Activated CD8-positive, alpha-beta memory T cell treated with anti-CD3 and anti-CD28 coated beads for 24 hours (primary cell): ENCODE results near the gene AKAP6.

Source experiments
- DNase-seq: peaks from one replicate; pipeline ENCODE4 v3.0.0-alpha.2; 2020

Gene AKAP6, protein sequence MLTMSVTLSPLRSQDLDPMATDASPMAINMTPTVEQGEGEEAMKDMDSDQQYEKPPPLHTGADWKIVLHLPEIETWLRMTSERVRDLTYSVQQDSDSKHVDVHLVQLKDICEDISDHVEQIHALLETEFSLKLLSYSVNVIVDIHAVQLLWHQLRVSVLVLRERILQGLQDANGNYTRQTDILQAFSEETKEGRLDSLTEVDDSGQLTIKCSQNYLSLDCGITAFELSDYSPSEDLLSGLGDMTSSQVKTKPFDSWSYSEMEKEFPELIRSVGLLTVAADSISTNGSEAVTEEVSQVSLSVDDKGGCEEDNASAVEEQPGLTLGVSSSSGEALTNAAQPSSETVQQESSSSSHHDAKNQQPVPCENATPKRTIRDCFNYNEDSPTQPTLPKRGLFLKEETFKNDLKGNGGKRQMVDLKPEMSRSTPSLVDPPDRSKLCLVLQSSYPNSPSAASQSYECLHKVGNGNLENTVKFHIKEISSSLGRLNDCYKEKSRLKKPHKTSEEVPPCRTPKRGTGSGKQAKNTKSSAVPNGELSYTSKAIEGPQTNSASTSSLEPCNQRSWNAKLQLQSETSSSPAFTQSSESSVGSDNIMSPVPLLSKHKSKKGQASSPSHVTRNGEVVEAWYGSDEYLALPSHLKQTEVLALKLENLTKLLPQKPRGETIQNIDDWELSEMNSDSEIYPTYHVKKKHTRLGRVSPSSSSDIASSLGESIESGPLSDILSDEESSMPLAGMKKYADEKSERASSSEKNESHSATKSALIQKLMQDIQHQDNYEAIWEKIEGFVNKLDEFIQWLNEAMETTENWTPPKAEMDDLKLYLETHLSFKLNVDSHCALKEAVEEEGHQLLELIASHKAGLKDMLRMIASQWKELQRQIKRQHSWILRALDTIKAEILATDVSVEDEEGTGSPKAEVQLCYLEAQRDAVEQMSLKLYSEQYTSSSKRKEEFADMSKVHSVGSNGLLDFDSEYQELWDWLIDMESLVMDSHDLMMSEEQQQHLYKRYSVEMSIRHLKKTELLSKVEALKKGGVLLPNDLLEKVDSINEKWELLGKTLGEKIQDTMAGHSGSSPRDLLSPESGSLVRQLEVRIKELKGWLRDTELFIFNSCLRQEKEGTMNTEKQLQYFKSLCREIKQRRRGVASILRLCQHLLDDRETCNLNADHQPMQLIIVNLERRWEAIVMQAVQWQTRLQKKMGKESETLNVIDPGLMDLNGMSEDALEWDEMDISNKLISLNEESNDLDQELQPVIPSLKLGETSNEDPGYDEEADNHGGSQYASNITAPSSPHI (N-terminal part only)

GRCh38 chr14:32329146-32329545 is at the start of gene AKAP6:
Gene AKAP6, plus strand, starts transcription at chr14:32329298. Its CDS starts 104,196 bp downstream, at chr14:32433494.
- DNase-seq = no peak

- no peak for DNase-seq
Measured at GRCh38 chr14:32286602-32287001, 42.5 kb upstream of the AKAP6 start.

DNA sequence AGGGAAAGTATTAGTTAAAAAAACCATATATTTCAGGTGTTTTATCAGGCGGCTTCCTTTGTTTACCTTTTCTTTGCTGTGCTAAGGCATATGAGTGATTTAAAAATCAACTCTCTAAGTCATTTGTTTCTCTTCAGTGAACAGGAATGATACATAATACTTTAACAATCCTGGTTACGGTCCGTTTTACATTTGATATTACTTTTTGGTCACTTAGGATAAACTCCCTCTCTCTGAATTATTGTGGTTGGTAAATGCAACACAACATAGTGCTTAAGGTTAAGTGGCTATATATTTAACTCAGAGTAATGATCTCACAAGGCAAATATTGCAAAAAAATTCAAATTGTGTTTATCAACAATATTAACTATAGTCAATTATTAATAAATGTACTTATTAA is 32.7 kb upstream of the AKAP6 start:
- DNase-seq = no peak

DNA sequence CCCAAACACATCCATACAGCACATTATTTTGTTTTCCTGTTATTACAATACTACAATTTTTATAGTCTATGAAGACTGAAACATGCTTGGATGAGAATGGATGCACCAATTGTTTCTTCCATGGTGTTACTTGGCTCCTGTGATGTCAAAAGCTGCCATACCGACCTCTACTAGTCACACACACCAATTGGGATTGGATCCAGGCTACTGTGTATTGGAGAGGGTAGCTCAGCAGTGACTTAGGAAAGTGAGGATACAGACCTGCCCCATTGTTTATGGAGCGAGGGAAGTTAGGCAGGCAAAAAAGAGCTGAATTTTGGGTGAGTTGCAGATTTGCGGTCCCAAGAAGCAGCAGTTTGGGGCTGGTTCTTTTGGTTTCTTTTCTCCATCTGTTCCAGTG is 30.8 kb upstream of the AKAP6 start:
- no peak for DNase-seq

- DNase-seq = no peak
Measured at GRCh38 chr14:32300136-32300535, 29.0 kb upstream of the AKAP6 start.

DNA sequence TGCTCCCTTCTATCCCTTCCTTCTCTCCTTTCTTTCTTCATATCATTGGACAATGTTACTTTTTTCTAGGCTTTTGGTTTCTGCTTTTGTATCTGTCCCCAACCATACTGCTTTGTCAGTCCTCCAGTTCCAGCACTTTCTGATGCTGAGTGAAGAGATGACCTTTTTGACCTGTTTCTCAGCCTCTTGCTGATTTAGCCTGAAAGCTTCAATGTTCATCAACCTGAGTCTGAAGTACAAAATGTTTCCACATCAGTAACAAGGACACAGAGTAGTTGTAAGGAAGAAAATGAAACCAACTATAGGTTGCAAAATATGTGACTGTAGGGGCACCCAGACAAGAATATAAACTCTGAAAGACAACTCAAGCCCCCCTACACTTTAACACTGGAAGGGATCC is 25.2 kb upstream of the AKAP6 start:
- no peak for DNase-seq

DNA sequence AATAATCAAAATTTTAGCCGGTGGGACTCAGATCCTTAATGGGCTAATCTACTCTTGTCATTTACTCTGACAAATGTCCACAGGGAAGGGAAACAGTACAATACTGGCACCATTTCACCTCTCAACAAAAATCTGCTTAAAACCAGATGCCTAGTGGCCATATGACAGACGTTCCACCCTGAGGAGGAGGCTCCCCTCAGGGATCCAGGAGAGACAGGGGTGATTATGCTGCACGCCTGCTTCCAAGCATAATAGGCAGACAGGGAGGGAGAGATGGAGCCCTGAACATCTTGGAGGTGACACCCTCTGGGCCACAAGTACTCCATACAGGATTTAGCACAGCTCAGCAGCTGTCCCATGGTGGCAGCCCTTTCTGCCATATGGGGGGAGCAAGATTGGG is 24.8 kb upstream of the AKAP6 start:
- no peak for DNase-seq

DNA sequence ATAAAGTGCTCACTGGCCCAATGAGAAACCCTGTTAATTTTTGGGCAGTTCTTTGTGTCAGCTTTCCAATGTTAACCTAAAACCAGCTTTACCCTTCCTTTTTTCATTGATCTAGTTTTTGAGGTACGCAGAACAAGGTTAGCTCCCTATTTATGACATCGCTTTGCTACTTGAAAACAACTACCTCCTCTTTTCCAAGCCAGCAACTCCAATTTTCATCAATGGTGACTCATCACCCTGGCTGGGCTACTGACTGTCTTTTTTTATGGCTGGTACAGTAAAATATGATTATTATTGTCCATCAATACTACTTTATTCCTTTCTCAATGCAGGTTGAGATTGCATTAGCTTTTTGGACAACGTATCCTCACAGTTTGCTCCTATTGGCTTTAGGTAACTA is 22.5 kb upstream of the AKAP6 start:
- no peak for DNase-seq

- no peak for DNase-seq
Measured at GRCh38 chr14:32307881-32308582, 21.1 kb upstream of the AKAP6 start.

DNA sequence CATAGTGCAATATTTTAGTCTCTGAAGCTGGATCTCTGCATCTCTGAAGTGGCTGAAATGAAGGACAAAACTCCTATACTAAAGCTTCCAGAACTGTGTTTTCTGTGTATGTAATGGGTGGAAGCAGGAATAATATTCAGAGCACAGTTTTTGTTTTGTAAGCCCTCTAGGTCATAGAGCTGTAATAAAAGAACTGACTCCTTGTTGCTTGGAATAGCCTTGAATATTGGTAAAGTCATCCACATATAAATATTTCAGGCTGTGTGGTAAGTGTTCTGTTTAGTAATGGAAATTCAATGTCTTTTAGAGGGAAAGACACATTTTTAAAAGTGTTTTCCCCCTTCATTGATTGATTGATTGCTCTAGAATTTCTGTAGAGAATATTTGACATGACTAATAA is 18.2 kb upstream of the AKAP6 start:
- no peak for DNase-seq

DNA sequence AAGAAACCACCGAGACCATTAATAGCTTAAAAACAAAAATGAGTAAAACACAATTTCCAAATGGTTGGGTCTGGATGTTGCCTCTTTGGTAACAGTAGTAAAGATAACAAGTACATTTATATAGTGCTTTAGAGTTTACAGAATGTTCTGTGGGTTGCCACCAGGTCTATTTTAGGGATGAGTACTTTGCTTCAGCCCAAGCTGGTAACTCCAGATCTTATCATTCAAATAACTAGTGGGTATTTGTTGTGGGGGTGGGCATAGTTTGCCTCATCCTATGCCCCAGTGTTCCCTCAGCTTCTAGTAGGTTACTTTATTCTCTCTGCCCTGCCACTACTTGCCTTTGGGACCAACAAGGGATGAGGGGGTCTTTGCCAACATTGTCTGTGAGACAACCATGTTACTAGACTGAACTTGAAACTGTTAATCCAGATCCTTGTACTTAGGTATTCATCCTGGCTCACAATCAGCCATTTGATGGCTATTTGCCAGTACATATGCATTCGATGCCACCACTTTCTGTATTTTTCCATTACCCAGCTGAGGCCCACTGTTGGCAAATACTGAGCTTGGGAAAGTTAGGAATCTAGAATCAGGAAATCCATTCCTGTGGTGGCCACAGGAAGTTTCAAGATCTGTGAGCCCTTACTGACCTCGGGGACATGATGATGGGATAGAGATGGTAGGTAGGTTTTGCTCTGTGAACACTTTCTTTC is 17.6 kb upstream of the AKAP6 start:
- no peak for DNase-seq

DNA sequence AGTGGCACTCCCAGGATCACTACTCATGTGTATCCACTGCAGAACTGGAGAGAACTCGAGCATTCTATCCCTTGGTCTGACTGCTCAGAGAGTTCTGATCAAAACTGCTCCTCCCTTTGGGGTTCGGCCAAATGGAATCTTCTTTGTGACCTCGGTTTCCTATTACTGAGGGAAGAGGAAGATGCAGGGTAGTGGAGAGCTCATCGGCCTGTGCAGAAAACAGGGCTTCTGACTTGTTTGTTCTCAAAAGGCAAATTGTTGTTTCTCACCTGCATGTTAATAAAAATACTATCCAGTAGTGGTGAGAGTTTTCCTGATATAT is 17.1 kb upstream of the AKAP6 start:
- no peak for DNase-seq

GRCh38 chr14:32313844-32314376 is 15.2 kb upstream of the AKAP6 start:
- no peak for DNase-seq

DNA sequence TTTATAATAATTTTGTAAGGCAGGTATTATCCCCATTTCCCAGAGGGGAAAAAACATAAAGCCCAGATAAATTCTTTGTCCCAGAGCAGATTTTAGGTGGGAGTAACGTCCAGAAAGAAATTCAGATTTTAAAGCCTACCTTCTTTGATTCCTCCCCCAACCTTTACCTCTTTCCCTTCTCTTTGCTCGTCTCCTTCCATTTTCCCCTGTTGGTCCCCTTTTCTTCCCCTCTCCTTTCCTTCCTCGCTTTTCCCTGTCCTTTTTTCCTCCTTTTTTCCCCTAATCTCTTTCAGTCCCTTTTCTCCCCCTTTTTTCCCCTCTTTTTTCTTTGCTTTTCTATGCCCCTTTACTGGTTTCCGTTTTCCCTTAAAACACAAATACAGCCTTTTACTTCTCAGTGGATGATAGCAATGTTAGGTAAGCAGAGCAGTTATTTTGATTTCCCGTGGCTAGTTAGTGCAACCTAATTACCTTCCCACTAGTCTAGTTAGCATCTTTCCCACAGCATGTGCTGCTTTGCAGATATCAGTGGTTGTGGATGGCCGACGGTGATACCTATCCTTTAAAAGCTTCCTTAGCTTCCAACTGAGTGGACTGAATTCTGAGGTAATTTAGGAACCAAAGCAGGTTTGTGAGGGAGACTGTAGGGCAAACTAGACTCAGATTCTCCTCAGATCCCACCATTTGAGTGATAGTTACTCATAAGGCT is 10.9 kb upstream of the AKAP6 start:
- no peak for DNase-seq

DNA sequence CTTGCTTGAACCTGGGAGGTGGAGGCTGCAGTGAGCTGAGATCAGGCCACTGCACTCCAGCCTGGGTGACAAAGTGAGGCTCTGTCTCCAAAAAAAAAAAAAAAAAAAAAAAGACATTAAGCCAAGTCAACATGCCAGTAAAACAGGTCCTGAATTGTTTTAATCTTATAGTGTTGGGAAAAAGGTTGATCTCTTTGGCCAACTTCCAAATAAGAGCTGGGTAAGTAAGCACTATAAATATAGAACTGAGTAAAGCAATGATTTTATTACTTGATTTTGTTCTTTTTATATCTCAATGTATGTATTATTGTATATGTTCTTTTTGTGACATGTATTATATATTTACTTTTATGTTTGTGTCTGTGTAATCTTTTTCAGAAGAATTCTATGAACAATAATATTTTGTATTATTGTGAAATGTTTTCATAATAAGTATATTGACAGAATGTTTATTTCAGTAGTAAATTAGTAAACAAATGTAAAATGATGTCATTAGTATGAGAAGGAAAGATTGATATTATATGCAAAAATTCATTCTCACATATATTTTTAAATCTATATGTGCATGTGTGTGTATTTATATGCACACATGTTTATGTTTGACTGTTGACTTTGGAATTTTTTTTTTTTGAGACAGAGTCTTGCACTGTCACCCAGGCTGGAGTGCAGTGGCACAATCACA is 9.6 kb upstream of the AKAP6 start:
- DNase-seq = no peak

DNA sequence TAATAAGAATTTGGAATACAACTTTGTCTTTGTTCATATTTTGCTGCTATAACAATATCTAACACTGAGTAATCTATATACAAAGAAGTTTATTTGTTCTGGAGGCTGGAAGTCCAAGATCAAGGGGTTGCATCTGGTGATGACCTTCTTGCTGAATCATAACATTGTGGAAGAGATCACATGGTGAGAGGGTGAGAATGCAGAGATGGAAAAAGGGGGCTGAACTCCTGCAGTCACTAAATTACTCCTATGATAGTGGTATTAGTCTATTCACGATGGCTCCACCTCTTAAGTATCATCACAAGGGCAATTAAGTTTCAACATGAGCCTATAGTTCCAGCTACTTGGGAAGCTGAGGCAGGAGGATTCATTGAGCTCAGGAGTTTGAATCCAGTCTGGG is 4.5 kb upstream of the AKAP6 start:
- no peak for DNase-seq

GRCh38 chr14:32327255-32327961 is 1.7 kb upstream of the AKAP6 start:
- no peak for DNase-seq

- DNase-seq = no peak
Measured at GRCh38 chr14:32329690-32330285, 690 bp downstream of the AKAP6 start.

DNA sequence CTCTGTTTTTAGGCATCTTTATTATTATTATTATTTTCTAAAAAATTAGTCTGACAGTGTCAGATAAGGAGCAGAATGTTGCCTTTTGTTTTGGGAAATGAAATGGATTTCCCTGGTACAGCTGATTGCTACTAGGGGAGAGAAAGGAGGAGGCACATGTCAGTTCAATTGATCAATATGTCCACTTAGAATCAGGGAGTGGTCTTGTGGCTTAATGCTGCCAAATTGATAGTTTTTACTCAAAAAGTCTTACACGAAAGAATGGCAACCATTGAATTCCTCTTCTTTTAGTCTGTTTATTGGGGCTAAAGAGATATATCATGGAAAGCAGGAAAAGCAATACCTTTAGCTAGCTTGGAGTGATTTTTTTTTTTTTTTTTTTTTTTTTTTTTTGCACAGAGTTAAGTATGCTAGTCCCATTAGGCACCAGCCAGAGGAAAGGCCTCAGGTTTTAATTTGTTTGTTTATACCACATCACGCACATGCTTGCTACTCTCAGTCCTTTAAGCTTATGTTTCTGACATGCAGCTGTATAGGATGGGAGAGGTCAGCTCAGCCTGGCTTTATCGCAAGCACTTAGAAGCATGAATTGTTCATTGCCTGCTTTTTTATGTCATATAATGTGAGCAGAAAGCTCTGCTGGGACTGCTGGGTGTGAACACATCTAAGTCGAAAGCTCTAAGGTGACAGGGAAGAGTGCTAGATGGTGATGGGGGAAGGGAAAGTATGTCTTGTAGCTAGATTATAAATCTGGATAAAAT is 1.4 kb downstream of the AKAP6 start:
- DNase-seq = no peak
